Stomach (tissue), 4 donors: Measurements from ENCODE around the gene UMAD1.

Source experiments
- POLR2A ChIP-seq, 4 donors: fragments of 450-650 bp; IDR thresholded peaks; one replicate each; pipeline ENCODE4 v1.6.1; 2016; ENCODE audit warnings: antibody characterized with exemption in 4 of 4, control low read depth in 2 of 4, mild to moderate bottlenecking in 1 of 4, moderate library complexity in 1 of 4
- POLR2AphosphoS5 ChIP-seq, 3 donors: sonication (generic); formaldehyde crosslinking; IDR thresholded peaks; one replicate each; pipeline ENCODE4 v1.6.1; 2016; ENCODE audit warnings: antibody characterized with exemption in 3 of 3
- TF ChIP-seq, protein P1 (sequence below), 7 experiments: fragments of 450-650 bp in 4 of 7; fragments of 200-600 bp in 3 of 7; sonication (generic) in 3 of 7; IDR thresholded peaks; one replicate each; pipeline ENCODE4 v1.5.1; 2016 to 2019; ENCODE audit warnings: antibody characterized with exemption in 7 of 7, control low read depth in 2 of 7, mild to moderate bottlenecking in 1 of 7

DNA sequence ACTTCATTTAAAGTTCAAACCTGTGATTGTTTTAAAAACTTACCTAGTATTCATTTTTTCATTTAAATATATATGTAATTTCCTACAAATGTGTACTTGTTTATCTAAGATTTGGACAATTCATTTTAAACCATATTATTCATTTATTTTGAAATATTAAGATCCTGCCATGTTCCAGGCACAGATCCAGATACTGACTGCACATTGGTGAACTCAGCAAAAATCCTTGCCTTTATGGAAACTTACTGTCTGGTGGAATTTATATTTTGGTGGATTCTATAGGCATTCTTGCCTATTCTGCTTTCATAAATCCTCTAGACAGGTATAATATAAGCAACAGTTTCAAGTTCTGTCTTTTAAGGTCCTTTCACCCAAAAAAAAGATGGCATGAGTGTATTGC lies 126.1 kb downstream of the UMAD1 start:
- TF ChIP-seq POLR2A (IDR thresholded peaks at IDR 0.05): no peak
- no peak for TF ChIP-seq POLR2AphosphoS5 (IDR thresholded peaks at IDR 0.05)
- TF ChIP-seq, protein P1, sequence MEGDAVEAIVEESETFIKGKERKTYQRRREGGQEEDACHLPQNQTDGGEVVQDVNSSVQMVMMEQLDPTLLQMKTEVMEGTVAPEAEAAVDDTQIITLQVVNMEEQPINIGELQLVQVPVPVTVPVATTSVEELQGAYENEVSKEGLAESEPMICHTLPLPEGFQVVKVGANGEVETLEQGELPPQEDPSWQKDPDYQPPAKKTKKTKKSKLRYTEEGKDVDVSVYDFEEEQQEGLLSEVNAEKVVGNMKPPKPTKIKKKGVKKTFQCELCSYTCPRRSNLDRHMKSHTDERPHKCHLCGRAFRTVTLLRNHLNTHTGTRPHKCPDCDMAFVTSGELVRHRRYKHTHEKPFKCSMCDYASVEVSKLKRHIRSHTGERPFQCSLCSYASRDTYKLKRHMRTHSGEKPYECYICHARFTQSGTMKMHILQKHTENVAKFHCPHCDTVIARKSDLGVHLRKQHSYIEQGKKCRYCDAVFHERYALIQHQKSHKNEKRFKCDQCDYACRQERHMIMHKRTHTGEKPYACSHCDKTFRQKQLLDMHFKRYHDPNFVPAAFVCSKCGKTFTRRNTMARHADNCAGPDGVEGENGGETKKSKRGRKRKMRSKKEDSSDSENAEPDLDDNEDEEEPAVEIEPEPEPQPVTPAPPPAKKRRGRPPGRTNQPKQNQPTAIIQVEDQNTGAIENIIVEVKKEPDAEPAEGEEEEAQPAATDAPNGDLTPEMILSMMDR (IDR thresholded peaks at IDR 0.05): no peak
